Measurements from ENCODE around the gene WASHC2C.
"Not testable (repeated sequence)": the region's sequence is repeated elsewhere in the genome, so short reads cannot be mapped to it uniquely, and the experiment has no call there.

DNA sequence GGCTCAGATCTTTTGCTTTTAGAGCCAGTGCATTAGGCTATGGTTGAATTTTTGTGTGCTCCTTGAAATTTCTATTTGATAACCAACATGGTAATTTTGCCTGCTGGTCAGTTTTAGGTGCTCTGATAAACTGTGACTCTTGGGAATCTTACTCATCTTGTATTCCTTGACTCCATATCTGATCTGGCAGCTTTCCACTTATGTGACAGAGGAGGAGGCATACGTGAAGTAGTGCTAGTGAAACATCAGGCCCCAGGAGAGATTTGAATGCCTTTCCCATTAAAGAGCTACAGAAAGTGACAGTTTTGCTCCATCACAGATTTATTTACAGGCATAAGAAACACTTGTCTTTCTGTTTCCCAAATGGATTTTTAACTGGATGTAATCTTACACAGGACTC lies 59.2 kb downstream of the WASHC2C start:
- not testable (repeated sequence) for TF ChIP-seq POLR2A (IDR thresholded peaks at IDR 0.05; ENCODE audit: control extremely low read depth in 1 of 2, low read depth in 2 of 2, low read length in 2 of 2); EZH2 (IDR thresholded peaks at IDR 0.05; ENCODE audit: low read depth, low read length, severe bottlenecking); SIRT6 (IDR thresholded peaks at IDR 0.05; ENCODE audit: low read length); SP1 (IDR thresholded peaks at IDR 0.05; ENCODE audit: low read depth, low read length); CREB1 (IDR thresholded peaks at IDR 0.05)
- TF ChIP-seq, protein P1, sequence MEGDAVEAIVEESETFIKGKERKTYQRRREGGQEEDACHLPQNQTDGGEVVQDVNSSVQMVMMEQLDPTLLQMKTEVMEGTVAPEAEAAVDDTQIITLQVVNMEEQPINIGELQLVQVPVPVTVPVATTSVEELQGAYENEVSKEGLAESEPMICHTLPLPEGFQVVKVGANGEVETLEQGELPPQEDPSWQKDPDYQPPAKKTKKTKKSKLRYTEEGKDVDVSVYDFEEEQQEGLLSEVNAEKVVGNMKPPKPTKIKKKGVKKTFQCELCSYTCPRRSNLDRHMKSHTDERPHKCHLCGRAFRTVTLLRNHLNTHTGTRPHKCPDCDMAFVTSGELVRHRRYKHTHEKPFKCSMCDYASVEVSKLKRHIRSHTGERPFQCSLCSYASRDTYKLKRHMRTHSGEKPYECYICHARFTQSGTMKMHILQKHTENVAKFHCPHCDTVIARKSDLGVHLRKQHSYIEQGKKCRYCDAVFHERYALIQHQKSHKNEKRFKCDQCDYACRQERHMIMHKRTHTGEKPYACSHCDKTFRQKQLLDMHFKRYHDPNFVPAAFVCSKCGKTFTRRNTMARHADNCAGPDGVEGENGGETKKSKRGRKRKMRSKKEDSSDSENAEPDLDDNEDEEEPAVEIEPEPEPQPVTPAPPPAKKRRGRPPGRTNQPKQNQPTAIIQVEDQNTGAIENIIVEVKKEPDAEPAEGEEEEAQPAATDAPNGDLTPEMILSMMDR (IDR thresholded peaks at IDR 0.05; ENCODE audit: control extremely low read depth in 1 of 3, insufficient read depth in 1 of 3, low read depth in 1 of 3, low read length in 3 of 3) = not testable (repeated sequence)
